HepG2 (cell line): ENCODE measurements around the gene NR2F1. TPM values are rescaled to one million over a fixed set of nuclear protein-coding genes. Genes with fewer than 3 reads are reported as not detected.

Experiments
- ATF7 ChIP-seq, 2 experiments: fragments of 450-650 bp in 1 of 2; sonication (generic) in 1 of 2; formaldehyde crosslinking in 1 of 2; IDR thresholded peaks; 2 replicates each; pipeline versions ENCODE4 v1.4.0 to v1.6.1; 2016 to 2020; ENCODE audit warnings: antibody characterized with exemption in 1 of 2, mild to moderate bottlenecking in 1 of 2, missing genetic modification reagents in 1 of 2
- CAMTA2 ChIP-seq: sonication (generic); formaldehyde crosslinking; IDR thresholded peaks from 2 replicates; pipeline ENCODE4 v1.4.0; 2020; ENCODE audit warnings: mild to moderate bottlenecking, missing genetic modification reagents, borderline replicate concordance
- ELF4 ChIP-seq: sonication (generic); formaldehyde crosslinking; IDR thresholded peaks from 2 replicates; pipeline ENCODE4 v1.5.0; 2020; ENCODE audit warnings: missing genetic modification reagents, mild to moderate bottlenecking, moderate library complexity, borderline replicate concordance
- ERF ChIP-seq: IDR thresholded peaks from 2 replicates; pipeline ENCODE4 v1.6.1; 2018; ENCODE audit warnings: missing biosample characterization, missing genetic modification reagents
- GATAD1 ChIP-seq: IDR thresholded peaks from 2 replicates; pipeline ENCODE4 v1.6.1; 2016; ENCODE audit warnings: missing genetic modification reagents, missing compliant biosample characterization
- MED8 ChIP-seq: sonication (generic); formaldehyde crosslinking; IDR thresholded peaks from 2 replicates; pipeline ENCODE4 v1.8.1; 2023; ENCODE audit warnings: mild to moderate bottlenecking, missing genetic modification reagents; ENCODE audit not compliant: insufficient replicate concordance
- MEIS2 ChIP-seq: sonication (generic); formaldehyde crosslinking; IDR thresholded peaks from 2 replicates; pipeline ENCODE4 v1.9.0; 2021; ENCODE audit warnings: mild to moderate bottlenecking, missing genetic modification reagents
- MIXL1 ChIP-seq: IDR thresholded peaks from 2 replicates; pipeline ENCODE4 v1.6.1; 2016
- NR2F6 ChIP-seq, 2 experiments: IDR thresholded peaks; 2 replicates each; pipeline ENCODE4 v1.6.1; 2016; ENCODE audit warnings: antibody characterized with exemption in 1 of 2, mild to moderate bottlenecking in 1 of 2
- RFXAP ChIP-seq: sonication (generic); formaldehyde crosslinking; IDR thresholded peaks from 2 replicates; pipeline ENCODE4 v1.4.0; 2020; ENCODE audit warnings: missing genetic modification reagents, borderline replicate concordance
- SALL2 ChIP-seq: sonication (generic); formaldehyde crosslinking; IDR thresholded peaks from 2 replicates; pipeline ENCODE4 v1.8.1; 2023; ENCODE audit warnings: mild to moderate bottlenecking, missing genetic modification reagents, inconsistent platforms
- SATB2 ChIP-seq: sonication (generic); formaldehyde crosslinking; IDR thresholded peaks from 2 replicates; pipeline ENCODE4 v1.5.0; 2020; ENCODE audit warnings: missing genetic modification reagents
- TAF1 ChIP-seq: sonication (generic); formaldehyde crosslinking; IDR thresholded peaks from 2 replicates; pipeline ENCODE4 v1.4.0; 2020; ENCODE audit warnings: missing genetic modification reagents
- ZKSCAN1 ChIP-seq: fragments of 150-350 bp; IDR thresholded peaks from 2 replicates; pipeline ENCODE4 v1.6.1; 2014; ENCODE audit warnings: low read length
- ZNF12 ChIP-seq: sonication (generic); formaldehyde crosslinking; IDR thresholded peaks from 2 replicates; pipeline ENCODE4 v1.5.0; 2020; ENCODE audit warnings: missing genetic modification reagents
- ZNF337 ChIP-seq: sonication (generic); formaldehyde crosslinking; IDR thresholded peaks from 2 replicates; pipeline ENCODE4 v1.5.1; 2020; ENCODE audit warnings: missing genetic modification reagents, low read depth, mild to moderate bottlenecking, borderline replicate concordance
- ZNF350 ChIP-seq: sonication (generic); formaldehyde crosslinking; IDR thresholded peaks from 2 replicates; pipeline ENCODE4 v1.4.0; 2020; ENCODE audit warnings: mild to moderate bottlenecking, low read depth, missing genetic modification reagents, borderline replicate concordance
- ZSCAN12 ChIP-seq: sonication (generic); formaldehyde crosslinking; IDR thresholded peaks from 2 replicates; pipeline ENCODE4 v1.9.0; 2021; ENCODE audit warnings: mild to moderate bottlenecking, missing genetic modification reagents
- polyA plus RNA-seq, 8 experiments: library from polyadenylated mRNA; depleted of rRNA in 3 of 8; stranded (reverse) in 7 of 8; unstranded in 1 of 8; fragments of >200 nt; fragmentation: Illumina TruSeq in 4 of 8; extraction: Trizol in 4 of 8; gene quantifications; 2 replicates each; pipeline versions ENCODE4 v1.2.1 to v1.2.3, GENCODE V29; 2011 to 2016; ENCODE audit warnings: low read depth in 4 of 8, missing spikeins in 1 of 8, mixed read lengths in 1 of 8; ENCODE audit not compliant: insufficient read depth in 1 of 8
- total RNA-seq, 5 experiments: library from RNA; depleted of rRNA; stranded (reverse); fragments of >200 nt; fragmentation: Illumina TruSeq; extraction: Trizol; gene quantifications; 2 replicates each; pipeline ENCODE4 v1.2.3, GENCODE V29; 2016; ENCODE audit warnings: low read depth in 1 of 5
- TF ChIP-seq, protein P1 (sequence below): sonication (generic); formaldehyde crosslinking; IDR thresholded peaks from 2 replicates; pipeline ENCODE4 v1.4.0; 2020; ENCODE audit warnings: missing genetic modification reagents
- TF ChIP-seq, protein P2 (sequence below): sonication (generic); formaldehyde crosslinking; conservative IDR thresholded peaks from 2 replicates; pipeline ENCODE4 v1.4.0; 2020; ENCODE audit warnings: mild to moderate bottlenecking, missing genetic modification reagents, moderate library complexity

The NR2F1 gene
- total and polyA plus RNA-seq, 2 of the 13 experiments (the other 11 are each of a cell fraction or from before 2014, with no cell fraction given): 17.1 to 59.7 TPM

DNA sequence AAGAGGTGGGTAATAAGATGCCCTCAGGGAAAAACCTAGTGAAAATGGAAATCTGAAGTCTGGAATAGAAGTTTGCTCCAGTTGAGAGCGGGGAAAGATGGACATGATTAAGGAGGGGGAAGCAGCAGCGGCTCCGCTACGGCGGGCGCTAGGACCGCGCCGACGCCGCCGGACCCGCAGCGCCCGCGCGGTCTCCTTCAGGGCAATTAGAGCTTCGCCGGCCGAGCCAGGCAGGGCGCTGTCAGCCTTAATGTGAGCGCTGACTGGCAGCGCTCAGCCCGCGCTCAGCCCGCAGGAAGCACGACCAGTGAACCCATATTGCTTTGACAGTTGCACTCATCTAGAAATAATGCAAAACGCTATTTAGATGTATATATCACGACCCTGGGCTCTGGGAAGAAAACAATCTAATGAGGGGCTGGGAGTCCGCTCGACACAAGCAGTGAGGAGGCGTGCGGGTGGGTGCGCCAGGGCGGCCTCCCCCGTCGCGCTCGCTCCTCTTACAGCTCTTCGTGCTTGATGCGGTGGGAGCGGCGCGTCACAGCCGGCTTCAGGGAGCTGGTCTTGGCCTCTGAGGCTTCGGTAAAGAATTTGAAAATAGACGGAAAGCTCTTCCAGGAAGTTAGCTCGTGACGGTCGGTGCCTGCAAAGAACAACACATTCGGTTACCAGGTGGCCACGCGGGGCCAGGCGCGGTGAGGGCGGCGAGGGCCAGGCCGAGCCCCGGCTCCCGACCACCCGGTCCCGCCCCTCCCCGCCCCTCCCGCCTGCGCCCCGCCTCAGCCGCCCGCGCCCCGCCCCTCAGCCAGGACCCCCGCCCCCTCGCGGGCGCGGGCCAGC lies 37.7 kb downstream of the NR2F1 start (continued):
- TF ChIP-seq, protein P1, sequence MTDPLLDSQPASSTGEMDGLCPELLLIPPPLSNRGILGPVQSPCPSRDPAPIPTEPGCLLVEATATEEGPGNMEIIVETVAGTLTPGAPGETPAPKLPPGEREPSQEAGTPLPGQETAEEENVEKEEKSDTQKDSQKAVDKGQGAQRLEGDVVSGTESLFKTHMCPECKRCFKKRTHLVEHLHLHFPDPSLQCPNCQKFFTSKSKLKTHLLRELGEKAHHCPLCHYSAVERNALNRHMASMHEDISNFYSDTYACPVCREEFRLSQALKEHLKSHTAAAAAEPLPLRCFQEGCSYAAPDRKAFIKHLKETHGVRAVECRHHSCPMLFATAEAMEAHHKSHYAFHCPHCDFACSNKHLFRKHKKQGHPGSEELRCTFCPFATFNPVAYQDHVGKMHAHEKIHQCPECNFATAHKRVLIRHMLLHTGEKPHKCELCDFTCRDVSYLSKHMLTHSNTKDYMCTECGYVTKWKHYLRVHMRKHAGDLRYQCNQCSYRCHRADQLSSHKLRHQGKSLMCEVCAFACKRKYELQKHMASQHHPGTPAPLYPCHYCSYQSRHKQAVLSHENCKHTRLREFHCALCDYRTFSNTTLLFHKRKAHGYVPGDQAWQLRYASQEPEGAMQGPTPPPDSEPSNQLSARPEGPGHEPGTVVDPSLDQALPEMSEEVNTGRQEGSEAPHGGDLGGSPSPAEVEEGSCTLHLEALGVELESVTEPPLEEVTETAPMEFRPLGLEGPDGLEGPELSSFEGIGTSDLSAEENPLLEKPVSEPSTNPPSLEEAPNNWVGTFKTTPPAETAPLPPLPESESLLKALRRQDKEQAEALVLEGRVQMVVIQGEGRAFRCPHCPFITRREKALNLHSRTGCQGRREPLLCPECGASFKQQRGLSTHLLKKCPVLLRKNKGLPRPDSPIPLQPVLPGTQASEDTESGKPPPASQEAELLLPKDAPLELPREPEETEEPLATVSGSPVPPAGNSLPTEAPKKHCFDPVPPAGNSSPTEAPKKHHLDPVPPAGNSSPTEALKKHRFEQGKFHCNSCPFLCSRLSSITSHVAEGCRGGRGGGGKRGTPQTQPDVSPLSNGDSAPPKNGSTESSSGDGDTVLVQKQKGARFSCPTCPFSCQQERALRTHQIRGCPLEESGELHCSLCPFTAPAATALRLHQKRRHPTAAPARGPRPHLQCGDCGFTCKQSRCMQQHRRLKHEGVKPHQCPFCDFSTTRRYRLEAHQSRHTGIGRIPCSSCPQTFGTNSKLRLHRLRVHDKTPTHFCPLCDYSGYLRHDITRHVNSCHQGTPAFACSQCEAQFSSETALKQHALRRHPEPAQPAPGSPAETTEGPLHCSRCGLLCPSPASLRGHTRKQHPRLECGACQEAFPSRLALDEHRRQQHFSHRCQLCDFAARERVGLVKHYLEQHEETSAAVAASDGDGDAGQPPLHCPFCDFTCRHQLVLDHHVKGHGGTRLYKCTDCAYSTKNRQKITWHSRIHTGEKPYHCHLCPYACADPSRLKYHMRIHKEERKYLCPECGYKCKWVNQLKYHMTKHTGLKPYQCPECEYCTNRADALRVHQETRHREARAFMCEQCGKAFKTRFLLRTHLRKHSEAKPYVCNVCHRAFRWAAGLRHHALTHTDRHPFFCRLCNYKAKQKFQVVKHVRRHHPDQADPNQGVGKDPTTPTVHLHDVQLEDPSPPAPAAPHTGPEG: peak; percentile 45; the same call in 1 of the 2 replicates
- TF ChIP-seq TAF1 (CRISPR knock-in tag) (peak; percentile 3; the same call in 1 of the 2 replicates), NR2F6 (IDR thresholded peaks at IDR 0.05) (no peak), NR2F6 (CRISPR knock-in tag; IDR thresholded peaks at IDR 0.05) (no peak), ZKSCAN1 (no peak), SATB2 (CRISPR knock-in tag) (no peak), ZSCAN12 (CRISPR knock-in tag) (no peak), GATAD1 (CRISPR knock-in tag) (0 out of 2 replicates have a peak, but pooled peaks have one; percentile 10), ELF4 (CRISPR knock-in tag) (0 out of 2 replicates have a peak, but pooled peaks have one; percentile 40), ZNF12 (CRISPR knock-in tag) (no peak), MEIS2 (CRISPR knock-in tag) (no peak), RFXAP (CRISPR knock-in tag) (no peak), CAMTA2 (CRISPR knock-in tag) (no peak), ZNF337 (CRISPR knock-in tag) (no peak), ZNF350 (CRISPR knock-in tag) (no peak), SALL2 (CRISPR knock-in tag) (0 out of 2 replicates have a peak, but pooled peaks have one; percentile 48), ERF (CRISPR knock-in tag) (0 out of 2 replicates have a peak, but pooled peaks have one; percentile 36), MIXL1 (CRISPR knock-in tag) (peak; percentile 66), ATF7 (IDR thresholded peaks at IDR 0.05) (no peak), ATF7 (CRISPR knock-in tag; IDR thresholded peaks at IDR 0.05) (no peak), MED8 (CRISPR knock-in tag) (no peak)
- TF ChIP-seq, protein P2, sequence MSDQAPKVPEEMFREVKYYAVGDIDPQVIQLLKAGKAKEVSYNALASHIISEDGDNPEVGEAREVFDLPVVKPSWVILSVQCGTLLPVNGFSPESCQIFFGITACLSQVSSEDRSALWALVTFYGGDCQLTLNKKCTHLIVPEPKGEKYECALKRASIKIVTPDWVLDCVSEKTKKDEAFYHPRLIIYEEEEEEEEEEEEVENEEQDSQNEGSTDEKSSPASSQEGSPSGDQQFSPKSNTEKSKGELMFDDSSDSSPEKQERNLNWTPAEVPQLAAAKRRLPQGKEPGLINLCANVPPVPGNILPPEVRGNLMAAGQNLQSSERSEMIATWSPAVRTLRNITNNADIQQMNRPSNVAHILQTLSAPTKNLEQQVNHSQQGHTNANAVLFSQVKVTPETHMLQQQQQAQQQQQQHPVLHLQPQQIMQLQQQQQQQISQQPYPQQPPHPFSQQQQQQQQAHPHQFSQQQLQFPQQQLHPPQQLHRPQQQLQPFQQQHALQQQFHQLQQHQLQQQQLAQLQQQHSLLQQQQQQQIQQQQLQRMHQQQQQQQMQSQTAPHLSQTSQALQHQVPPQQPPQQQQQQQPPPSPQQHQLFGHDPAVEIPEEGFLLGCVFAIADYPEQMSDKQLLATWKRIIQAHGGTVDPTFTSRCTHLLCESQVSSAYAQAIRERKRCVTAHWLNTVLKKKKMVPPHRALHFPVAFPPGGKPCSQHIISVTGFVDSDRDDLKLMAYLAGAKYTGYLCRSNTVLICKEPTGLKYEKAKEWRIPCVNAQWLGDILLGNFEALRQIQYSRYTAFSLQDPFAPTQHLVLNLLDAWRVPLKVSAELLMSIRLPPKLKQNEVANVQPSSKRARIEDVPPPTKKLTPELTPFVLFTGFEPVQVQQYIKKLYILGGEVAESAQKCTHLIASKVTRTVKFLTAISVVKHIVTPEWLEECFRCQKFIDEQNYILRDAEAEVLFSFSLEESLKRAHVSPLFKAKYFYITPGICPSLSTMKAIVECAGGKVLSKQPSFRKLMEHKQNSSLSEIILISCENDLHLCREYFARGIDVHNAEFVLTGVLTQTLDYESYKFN (CRISPR knock-in tag): 0 out of 2 replicates have a peak, but pooled peaks have one; percentile 11
